RCC 7860 (cell line): ENCODE data around the gene GTF2A1.

Source experiments
- DNase-seq: peaks from one replicate; pipeline ENCODE4 v3.0.0-alpha.2; 2015; ENCODE audit warnings: low spot score
- FAIRE-seq: peaks from 2 replicates; lab custom pipeline; 2012; peaks lifted over from hg19 to GRCh38; lab: Jason Lieb, UNC

Gene GTF2A1

DNA sequence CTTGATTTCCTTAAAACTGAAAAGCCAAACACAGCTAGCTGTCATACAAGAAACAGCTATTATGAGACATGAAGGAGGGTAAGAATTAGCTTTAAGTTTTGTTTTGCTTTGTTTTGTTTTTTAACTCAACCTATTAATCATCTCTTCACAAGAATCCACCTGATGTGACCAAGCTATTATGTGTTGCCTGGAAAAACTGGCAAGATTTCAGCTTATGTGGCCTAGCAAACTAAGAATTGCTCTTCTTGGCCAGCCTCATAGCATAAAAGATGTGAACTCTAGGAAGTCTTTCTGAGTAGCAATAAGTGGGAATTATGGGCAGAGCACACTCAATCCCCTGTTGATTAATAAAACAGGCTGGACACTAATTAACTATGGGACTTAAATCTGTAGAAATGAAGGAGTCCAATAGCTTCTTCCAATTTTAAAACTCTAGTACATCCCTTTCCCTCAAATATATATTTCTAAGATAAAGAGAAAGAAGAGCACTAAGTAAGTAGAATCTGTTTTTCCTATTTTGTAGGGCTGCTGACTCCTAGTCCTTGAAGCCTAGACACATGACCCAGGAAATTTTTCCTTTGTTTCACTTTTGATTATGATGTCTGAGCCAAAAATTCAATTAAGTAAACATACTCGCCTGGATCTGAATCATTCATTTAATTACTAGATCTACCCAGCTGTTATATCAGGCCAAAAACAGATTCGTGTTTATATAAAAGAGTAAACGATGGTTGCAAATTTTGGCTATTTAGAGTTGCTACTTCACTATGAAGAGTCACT lies 75.7 kb downstream of the GTF2A1 start:
- DNase-seq (no peak), FAIRE-seq (no peak)

DNA sequence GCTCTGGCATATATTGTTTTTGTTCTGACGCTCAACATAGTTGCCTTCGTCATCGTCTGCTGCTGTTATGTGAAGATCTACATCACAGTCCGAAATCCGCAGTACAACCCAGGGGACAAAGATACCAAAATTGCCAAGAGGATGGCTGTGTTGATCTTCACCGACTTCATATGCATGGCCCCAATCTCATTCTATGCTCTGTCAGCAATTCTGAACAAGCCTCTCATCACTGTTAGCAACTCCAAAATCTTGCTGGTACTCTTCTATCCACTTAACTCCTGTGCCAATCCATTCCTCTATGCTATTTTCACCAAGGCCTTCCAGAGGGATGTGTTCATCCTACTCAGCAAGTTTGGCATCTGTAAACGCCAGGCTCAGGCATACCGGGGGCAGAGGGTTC lies 77.0 kb downstream of the GTF2A1 start:
- DNase-seq (no peak), FAIRE-seq (no peak)

DNA sequence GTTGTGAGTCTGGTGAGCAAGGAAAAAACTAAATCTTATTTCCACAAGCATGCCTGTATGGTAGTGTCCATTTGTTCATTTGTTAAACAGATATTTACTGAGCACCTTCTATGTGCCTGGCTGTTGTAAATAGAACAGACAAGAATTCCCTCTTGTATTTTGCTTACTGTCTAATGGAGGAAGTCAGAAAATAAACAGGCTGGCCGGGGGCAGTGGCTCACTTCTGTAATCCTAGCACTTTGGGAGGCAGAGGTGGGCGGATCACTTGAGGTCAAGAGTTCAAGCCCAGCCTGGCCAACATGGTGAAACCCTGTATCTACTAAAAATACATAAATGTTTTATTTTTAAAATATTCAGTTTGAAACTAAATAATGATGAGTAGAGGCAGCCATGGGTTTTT lies 79.3 kb downstream of the GTF2A1 start:
- FAIRE-seq (no peak), DNase-seq (no peak)

DNA sequence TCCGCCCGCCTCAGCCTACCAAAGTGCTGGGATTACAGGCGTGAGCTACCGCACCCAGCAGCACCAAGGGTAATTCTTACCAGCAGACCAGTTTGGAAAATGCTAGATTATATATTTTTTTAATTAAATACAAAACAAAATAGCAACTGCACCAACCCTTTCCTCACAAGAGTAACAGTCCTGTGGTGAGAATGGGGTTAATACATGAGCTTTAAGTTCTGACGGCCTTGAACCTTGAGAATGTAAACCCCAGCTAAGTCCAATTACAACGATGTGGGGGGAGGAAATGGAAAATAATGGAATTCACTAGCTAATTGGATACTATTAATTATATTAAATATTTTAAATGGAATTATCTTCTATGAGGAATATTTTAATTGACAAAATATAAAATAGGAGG lies 82.3 kb downstream of the GTF2A1 start:
- FAIRE-seq (no peak), DNase-seq (no peak)

DNA sequence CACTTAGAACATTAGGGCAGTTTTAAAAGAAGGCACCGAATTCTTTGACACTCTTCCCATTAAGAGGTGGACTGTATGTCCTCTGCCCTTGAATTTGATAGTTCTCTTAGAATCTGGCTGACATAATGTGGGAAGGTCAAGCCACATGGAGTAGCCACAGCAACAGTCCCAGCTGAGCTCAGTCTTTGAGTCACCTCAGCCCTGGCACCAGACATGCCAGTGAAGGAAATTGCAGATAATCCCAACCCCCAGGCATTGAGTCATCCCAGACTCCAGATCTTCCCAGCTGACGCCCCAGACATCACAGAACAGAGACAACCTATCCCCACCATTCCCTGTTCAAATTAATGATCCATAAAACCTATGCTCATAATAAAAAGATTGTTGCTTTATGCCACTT lies 83.4 kb downstream of the GTF2A1 start:
- FAIRE-seq (peak; percentile 92), DNase-seq (peak; percentile 87)

DNA sequence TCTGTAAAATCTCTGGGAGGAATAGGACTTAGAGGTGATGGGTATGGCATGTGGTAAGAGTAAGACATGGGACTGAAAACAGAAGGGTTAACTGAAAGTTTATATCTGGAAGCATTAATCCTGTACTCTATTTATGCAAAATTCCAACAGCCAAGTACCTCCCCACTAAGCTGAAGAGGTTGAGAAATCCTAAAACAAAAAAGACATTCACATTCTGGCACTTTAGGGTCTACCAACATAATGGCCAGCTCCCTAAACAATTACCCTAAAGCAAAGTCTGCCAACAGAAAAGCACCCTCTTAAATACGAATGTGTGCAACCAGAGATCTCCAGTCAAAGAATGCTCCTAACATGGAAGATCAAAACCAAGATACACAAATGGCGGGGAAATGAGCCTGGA lies 87.4 kb downstream of the GTF2A1 start:
- FAIRE-seq: no peak
- no peak for DNase-seq

DNA sequence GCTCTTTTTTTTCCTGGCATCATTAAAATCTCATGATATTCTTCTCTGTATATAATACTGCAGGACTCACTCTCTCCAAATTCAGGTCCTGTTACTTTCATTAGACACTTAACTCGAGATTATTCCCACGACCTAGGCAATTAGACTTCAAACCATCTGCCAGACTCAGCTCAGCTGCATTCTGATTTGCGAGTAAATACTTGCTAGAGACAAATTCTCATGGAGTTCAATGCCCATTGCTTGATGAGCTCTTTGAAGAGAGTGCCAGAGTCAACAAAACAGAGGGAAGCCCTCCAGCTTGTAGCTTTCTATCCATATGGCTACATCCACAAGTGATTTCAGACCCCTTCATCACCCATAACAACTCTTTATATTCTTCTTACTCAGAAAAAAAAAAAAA lies 88.3 kb downstream of the GTF2A1 start:
- no peak for DNase-seq

DNA sequence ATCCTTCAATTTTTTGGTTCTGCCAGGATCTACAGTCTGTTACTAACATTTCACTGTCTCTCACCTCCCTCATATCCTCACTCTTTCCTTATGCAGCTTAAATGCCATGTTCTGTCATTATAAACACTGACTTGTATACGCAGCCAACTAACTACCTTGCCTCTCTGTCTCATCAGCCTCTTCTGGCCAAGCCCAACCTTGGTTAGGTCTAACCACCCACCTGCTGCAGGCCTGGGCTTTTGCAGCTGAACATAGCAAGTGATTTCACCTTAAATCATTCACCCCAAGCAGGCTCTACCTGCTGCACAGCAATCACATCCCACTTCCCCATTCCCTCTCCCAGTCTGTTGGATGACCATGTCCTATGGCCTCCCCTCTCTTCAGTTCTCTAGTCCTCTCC lies 91.5 kb downstream of the GTF2A1 start:
- FAIRE-seq: no peak

More for the DNA sequence above, 88.3 kb downstream of the GTF2A1 start:
- FAIRE-seq: no peak

DNA sequence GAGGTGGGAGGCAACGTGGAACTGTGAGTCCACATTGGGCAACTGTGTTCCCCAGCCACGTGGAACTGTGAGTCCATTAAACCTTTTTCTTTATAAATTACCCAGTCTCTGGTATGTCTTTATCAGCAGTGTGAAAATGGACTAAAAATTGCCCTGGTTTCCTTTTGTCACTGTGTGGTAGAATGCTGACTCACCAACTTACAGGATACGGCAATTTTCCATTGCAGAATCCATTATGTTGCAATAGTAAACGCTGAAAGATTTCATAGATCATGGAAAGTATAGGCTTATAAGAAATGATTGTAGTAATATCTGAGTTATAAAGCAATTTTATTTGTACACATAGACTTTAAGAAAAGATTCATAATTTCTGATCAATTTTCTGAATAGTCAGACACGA lies 93.0 kb downstream of the GTF2A1 start:
- FAIRE-seq (no peak), DNase-seq (no peak)

More for the DNA sequence above, 91.5 kb downstream of the GTF2A1 start:
- DNase-seq: no peak

DNA sequence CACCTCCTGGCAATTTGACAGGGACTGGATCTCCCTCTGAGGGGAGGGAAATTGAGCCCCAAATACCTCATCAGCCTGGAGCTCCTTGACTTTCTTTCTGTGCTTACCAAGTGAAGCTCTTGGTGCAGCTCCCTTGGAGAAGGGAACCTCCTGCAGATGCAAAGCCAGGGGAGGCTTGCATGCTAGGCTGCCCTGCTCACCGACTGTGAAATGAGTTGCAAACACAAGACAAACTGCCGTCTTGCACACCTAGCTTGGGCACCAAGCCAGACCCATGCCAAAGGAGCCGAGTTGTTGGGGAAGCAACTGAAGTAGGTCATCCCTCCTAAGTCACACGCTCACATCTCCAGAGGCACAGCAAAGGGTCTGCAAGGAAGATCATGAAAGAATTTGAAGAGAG lies 95.2 kb downstream of the GTF2A1 start:
- DNase-seq (peak; percentile 16), FAIRE-seq (no peak)
